ENCODE measurements around the gene SPINT2.
"Not testable (repeated sequence)": the region's sequence is repeated elsewhere in the genome, so short reads cannot be mapped to it uniquely, and the experiment has no call there.

SPINT2 gene

GRCh38 chr19:38253788-38254187, 10.6 kb upstream of the SPINT2 start (continued):
- no peak for TF ChIP-seq CREB5 (CRISPR knock-in tag; IDR thresholded peaks at IDR 0.05; ENCODE audit: low read depth)
- TF ChIP-seq ARNTL (CRISPR knock-in tag; IDR thresholded peaks at IDR 0.05; ENCODE audit: borderline replicate concordance, low read depth), result no peak
- no peak for TF ChIP-seq POU6F1 (CRISPR knock-in tag; IDR thresholded peaks at IDR 0.05; ENCODE audit: borderline replicate concordance, low read depth)
- no peak for TF ChIP-seq ISL1 (CRISPR knock-in tag; IDR thresholded peaks at IDR 0.05)
- TF ChIP-seq ZFP30 (CRISPR knock-in tag; IDR thresholded peaks at IDR 0.05), result no peak
- TF ChIP-seq OSR1 (CRISPR knock-in tag; IDR thresholded peaks at IDR 0.05), result no peak

- TF ChIP-seq ARNTL (CRISPR knock-in tag; IDR thresholded peaks at IDR 0.05; ENCODE audit: borderline replicate concordance, low read depth) (no peak), ZC3H10 (CRISPR knock-in tag; IDR thresholded peaks at IDR 0.05) (no peak), SNAI2 (CRISPR knock-in tag; IDR thresholded peaks at IDR 0.05) (no peak), OSR1 (CRISPR knock-in tag; IDR thresholded peaks at IDR 0.05) (no peak), POU6F1 (CRISPR knock-in tag; IDR thresholded peaks at IDR 0.05; ENCODE audit: borderline replicate concordance, low read depth) (no peak), GLIS3 (CRISPR knock-in tag; IDR thresholded peaks at IDR 0.05) (no peak), ZNF8 (CRISPR knock-in tag; IDR thresholded peaks at IDR 0.05) (no peak), CSDC2 (CRISPR knock-in tag; IDR thresholded peaks at IDR 0.05) (no peak), ZNF565 (CRISPR knock-in tag; conservative IDR thresholded peaks at IDR 0.05; ENCODE audit: low read depth) (no peak), ESRRG (CRISPR knock-in tag; IDR thresholded peaks at IDR 0.05) (no peak), ZFP30 (CRISPR knock-in tag; IDR thresholded peaks at IDR 0.05) (no peak), TSHZ2 (CRISPR knock-in tag; IDR thresholded peaks at IDR 0.05) (no peak), CREB5 (CRISPR knock-in tag; IDR thresholded peaks at IDR 0.05; ENCODE audit: low read depth) (no peak), CSRNP3 (CRISPR knock-in tag; IDR thresholded peaks at IDR 0.05) (no peak), ISL1 (CRISPR knock-in tag; IDR thresholded peaks at IDR 0.05) (no peak)
- ATAC-seq, result peak; percentile 31
Observed at GRCh38 chr19:38255383-38256014, 8.9 kb upstream of the SPINT2 start.

- not testable (repeated sequence) for ATAC-seq
Observed at GRCh38 chr19:38261942-38262341, 2.4 kb upstream of the SPINT2 start.

- ATAC-seq, result no peak
- TF ChIP-seq ZC3H10 (CRISPR knock-in tag; IDR thresholded peaks at IDR 0.05), result no peak
- TF ChIP-seq RARB (CRISPR knock-in tag; IDR thresholded peaks at IDR 0.05), result no peak
- TF ChIP-seq CSDC2 (CRISPR knock-in tag; IDR thresholded peaks at IDR 0.05), result no peak
- TF ChIP-seq ESRRG (CRISPR knock-in tag; IDR thresholded peaks at IDR 0.05), result no peak
- no peak for TF ChIP-seq TSHZ2 (CRISPR knock-in tag; IDR thresholded peaks at IDR 0.05)
- TF ChIP-seq ZFP30 (CRISPR knock-in tag; IDR thresholded peaks at IDR 0.05), result no peak
- TF ChIP-seq ISL1 (CRISPR knock-in tag; IDR thresholded peaks at IDR 0.05), result no peak
- no peak for TF ChIP-seq PATZ1 (CRISPR knock-in tag; IDR thresholded peaks at IDR 0.05; ENCODE audit: borderline replicate concordance)
Observed at GRCh38 chr19:38262585-38263268, 1.6 kb upstream of the SPINT2 start.

Measured in SK-N-SH treated with all-trans-retinoic acid at 6 μM for 48 hours (cell line).